Measurements from ENCODE around the gene MCRS1.
"Not testable (repeated sequence)": the region's sequence is repeated elsewhere in the genome, so short reads cannot be mapped to it uniquely, and the experiment has no call there.

Gene MCRS1

DNA sequence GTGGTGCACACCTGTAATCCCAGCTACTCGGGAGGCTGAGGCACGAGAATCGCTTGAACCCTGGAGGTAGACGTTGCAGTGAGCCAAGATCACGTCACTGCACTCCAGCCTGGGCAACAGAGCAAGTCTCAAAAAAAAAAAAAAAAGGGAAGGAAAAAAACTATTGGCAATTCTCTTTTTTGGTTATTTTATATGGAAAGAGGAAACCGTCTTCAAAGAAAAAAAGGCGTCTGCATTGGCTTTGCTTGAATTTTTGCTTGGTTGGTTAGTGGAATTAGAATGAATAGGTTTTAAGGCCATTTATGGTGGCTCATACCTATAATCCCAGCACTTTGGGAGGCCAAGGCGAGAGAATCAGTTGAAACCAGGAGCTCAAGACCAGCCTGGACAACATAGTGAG is 58.3 kb downstream of the MCRS1 start:
- not testable (repeated sequence) for DNase-seq

All from stimulated activated naive CD4-positive, alpha-beta T cell treated with Interleukin-2 at 50 U/mL for 16 hours (primary cell).